ENCODE results near the gene HSF4.

HSF4 gene

GRCh38 chr16:67150047-67150832, 14.3 kb upstream of the HSF4 start:
- DNase-seq (ENCODE audit: low read depth), result no peak

DNA sequence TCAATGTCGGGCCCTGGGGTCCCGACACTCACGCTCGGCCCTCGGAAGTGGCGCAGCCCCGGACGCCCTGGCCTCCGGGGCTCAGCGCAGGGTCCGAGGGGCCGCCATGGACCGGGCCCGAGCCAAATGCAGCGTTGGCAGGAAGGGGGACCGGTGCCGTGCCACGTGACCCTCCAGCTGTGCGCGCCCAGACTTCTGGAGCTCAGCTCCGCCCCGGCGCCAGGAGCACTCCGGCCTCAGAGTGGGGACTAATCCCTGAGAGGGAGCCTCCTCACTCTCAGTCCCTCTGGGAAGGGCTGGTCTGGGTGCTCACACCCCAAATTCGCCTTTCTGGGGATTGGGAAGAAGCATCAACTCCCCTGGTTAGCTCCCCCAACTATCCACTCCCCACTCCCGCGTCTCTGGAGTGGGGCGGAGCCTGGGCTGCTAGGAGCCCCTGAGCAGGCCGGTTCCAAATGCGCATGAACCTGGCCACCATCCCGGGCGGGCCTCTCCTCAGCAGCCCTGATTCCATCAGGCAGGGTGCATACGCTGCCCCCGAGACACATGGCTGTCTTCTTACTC, 13.6 kb upstream of the HSF4 start, which contains the start of gene B3GNT9:
Gene B3GNT9, minus strand, starts transcription at position 166 of the 564 bp plus-strand sequence. CDS start 513 bp downstream, outside the sequence.
- DNase-seq (ENCODE audit: low read depth), result no peak

DNA sequence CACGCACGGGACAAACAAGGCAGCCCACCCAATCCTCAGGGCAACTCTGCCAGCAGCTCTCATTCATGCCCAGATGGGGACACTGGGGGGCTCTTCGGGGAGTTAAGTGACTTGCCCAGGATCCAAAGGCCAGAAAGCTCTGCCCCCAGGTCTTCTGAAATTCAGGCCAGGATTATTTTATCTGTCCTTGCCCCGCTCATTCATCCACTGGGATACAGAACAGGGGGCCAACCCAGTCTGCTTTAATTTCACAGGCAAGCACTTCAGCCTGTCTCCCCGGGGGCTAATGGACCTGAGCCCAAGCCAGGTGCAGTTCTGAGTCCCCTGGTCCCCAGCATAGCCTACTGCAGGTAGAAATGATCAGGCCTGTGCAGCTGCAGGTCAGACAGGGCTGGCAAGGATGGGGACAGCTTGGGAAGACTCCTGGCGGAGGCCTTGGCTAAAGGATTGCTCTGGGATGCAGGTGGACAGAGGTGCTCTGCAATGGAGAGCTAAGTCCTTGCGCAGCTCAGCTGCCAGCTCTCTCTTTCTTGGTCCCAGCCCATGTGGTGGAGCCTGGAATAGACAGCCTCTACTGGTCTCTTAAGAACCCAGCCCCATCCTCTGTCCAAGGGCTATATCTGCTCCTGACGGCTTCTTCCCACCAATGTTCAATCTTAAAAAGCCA, 13.0 kb upstream of the HSF4 start:
- DNase-seq (ENCODE audit: low read depth), result no peak

- no peak for DNase-seq (ENCODE audit: low read depth)
Measured at GRCh38 chr16:67154578-67155294, 9.8 kb upstream of the HSF4 start.

- peak; percentile 68 for DNase-seq (ENCODE audit: low read depth)
Measured at GRCh38 chr16:67155295-67156142, 9.0 kb upstream of the HSF4 start.

DNA sequence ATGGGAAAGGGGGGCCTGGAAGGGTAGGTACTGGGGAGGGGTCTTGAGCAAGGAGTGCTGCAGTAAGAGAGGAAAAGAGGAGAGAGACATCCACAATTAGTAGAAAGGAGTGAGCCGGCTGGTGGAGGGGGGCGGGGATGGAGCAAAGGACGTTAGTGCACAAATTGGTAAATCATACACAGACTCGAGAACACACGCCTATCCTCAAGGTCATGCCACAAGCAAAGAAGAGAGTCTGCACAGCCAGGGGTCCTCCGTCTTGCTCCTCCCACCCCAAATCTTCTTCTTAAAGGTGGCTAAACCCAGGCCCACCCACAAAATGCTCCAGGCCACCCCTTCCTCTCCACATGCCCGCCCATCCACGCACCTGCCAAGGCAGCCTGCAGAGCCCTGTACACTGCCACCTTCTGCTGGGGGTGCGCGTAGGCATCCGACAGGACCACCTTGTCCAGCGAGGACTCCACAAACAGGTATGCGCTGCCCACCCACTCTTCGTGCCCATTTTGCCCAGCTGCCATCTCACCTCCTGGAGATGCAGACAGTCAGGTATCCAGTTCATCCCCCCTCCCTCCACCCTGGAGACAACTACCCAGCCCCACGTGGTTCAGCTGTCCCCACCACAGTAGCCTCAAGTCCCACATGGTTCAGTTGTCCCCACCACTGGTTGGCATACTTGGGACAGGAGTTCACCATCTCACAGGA, 8.3 kb upstream of the HSF4 start:
- no peak for DNase-seq (ENCODE audit: low read depth)

DNA sequence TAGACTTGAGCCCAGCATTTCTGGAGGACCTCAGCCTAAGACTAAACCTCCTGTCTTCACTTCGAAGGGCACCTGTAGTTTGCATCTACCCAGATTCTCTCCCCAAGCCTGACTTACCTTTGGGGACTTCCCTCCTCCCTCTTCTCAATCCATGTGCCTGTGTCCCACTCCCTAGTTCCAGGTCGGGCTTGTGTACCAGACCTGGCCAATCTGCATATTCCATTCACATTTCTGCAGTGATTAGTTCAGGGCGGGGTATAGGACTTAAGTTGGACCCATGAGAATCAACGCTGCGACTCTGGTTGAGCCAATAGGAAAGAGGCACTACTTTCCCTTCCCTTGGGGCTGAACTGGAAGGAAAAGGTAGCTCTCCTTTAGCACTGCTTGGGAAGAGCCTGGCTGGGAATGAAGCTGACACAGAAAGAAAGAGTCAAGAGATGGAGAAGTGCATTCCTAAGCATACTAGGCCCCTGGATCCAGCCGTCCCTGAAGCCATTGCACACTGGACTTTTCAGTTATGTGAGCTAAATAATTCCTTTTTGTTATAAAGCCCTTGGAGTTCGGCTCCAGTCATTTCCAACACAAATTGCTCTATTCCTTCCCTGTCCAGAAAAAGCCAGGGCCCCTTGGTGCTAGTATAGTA, 7.3 kb upstream of the HSF4 start:
- no peak for DNase-seq (ENCODE audit: low read depth)

DNA sequence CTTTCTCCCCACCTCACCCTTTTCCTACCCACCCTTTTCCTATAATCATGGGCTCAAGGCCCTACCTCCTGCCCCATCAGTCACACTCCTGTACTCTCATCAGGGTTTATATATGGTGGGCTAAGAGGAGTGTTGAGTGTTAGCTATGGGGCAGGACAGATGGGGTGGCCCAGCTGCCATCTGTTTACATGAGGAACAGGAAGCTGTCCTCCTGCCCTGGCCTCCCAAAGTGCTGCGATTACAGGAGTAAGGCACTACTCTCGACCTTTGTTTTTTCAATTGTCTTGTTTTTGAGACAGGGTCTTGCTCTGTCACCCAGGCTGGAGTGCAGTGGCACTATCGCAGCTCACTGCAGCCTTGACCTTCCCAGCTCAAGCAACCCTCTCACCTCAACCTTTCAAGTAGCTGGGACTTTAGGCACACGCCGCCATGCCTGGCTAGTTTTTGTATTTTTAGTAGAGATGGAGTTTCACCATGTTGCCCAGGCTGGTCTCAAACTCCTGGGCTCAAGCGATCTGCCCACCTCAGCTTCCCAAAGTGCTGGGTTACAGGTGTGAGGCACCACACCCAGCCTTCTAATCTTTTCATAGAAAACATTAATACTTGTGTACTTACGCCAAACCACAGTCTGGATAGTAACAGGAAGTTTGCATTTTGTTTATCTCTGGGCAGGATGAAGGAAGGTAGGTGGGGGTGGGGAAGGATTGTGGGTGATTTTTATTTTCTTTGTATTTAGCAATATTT, 6.5 kb upstream of the HSF4 start:
- no peak for DNase-seq (ENCODE audit: low read depth)

GRCh38 chr16:67158637-67159600, 5.6 kb upstream of the HSF4 start:
- peak; percentile 67 for DNase-seq (ENCODE audit: low read depth)

GRCh38 chr16:67161595-67162058, 2.9 kb upstream of the HSF4 start:
- no peak for DNase-seq (ENCODE audit: low read depth)

DNA sequence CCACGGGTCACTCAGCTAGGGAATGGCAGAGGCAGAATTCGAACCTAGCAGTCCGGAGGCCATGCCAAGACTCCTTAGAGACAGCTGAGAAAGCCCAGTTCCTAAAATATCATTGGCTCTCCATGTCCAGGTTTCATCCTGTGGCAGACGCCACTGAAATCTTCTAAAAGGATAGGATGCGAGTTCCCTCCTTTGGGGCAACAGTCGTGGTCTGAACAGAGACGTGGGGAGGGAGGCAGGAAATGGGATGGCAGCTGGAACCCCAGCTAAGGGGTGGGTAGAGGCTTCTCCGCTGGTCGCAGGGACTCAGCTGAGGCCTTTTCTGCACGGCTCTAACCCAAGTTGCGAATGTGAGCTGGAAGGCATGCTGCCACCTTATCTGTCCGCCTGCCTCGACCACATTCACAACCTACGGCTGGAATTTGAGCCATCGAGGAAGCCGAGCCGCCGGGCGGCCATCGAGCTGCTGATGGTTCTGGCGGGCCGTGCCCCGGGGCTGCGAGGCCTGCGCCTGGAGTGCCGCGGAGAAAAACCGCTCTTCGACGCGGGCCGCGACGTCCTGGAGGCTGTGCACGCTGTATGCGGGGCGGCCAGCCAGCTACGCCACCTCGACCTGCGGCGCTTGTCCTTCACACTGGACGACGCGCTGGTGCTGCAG, 1.9 kb upstream of the HSF4 start:
- no peak for DNase-seq (ENCODE audit: low read depth)

DNA sequence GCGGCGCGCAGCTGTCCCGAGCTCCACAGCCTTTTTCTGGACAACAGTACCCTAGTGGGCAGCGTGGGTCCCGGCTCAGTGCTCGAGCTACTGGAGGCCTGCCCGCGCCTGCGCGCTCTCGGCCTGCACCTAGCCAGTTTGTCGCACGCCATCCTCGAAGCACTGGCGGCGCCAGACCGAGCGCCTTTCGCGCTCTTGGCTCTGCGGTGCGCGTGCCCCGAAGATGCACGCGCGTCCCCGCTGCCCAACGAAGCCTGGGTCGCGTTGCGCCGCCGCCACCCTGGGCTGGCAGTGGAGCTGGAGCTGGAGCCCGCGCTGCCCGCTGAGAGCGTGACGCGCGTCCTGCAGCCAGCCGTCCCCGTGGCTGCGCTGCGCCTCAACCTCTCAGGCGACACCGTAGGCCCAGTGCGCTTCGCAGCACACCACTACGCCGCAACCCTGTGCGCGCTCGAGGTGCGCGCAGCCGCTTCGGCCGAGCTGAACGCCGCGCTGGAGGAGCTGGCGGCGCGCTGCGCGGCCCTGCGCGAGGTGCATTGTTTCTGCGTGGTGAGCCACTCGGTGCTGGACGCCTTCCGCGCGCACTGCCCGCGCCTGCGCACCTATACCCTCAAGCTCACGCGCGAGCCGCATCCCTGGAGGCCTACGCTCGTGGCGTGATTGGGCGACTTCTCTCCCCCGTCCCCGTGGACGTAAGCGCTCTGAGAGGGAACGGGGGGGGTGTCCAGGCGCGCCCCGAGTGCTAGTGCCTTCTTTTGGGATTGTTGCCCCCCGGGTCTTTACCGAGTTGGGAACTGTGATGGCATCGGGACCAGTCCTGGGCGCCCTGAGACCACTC, 1.2 kb upstream of the HSF4 start:
- DNase-seq (ENCODE audit: low read depth), result no peak

GRCh38 chr16:67163999-67164558, 466 bp upstream of the HSF4 start:
- DNase-seq (ENCODE audit: low read depth), result no peak

GRCh38 chr16:67165121-67166078, 855 bp downstream of the HSF4 start:
- DNase-seq (ENCODE audit: low read depth), result no peak

DNA sequence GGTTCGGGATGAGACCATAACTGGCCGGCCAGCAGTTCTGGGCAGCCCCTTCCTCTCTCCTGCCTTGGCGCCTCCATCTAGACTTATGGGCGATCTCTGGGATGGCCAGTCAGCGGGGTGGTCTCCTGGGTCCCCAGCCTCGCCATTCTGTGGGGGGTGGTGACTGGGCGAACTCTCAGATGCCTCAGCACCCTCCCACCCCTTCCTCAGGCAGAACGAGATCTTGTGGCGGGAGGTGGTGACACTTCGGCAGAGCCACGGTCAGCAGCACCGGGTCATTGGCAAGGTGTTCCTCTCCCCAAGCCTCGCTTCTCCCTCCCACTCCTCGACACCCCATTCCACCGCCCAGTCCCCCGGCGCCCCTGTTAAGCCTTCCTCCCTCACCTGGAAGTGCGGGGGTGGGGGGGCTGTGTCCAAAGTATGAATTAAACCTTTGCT, 1.6 kb downstream of the HSF4 start:
- DNase-seq (ENCODE audit: low read depth), result no peak

Measured in stimulated activated CD8-positive, alpha-beta memory T cell treated with anti-CD3 and anti-CD28 coated beads, Interleukin-4, amount 100 ng/mL, for 24 hours (primary cell).